ENCODE measurements around the gene LRRC25. TPM values are rescaled to one million over a fixed set of nuclear protein-coding genes. Genes with fewer than 3 reads are reported as not detected.

LRRC25 gene
- polyA plus RNA-seq, 1 donor (not counting 4 experiments of a cell fraction or from before 2014, with no cell fraction given): not detected

GRCh38 chr19:18414504-18415177 is 17.2 kb upstream of the LRRC25 start:
- no peak overlapping the region for H2AFZ ChIP-seq (ENCODE audit: control insufficient read depth, low read length)
- H3K9ac ChIP-seq (ENCODE audit: control insufficient read depth, extremely low read depth, insufficient read depth, low read length): no peak overlapping the region

GRCh38 chr19:18412610-18413239 is 15.3 kb upstream of the LRRC25 start:
- H3K79me2 ChIP-seq (ENCODE audit: control insufficient read depth, insufficient read depth, low read length): no peaks in the 10 kb centered on the region
- no peak overlapping the region for H3K27ac ChIP-seq (ENCODE audit: control insufficient read depth, insufficient read depth, low read length)
- H3K4me3 ChIP-seq (ENCODE audit: control insufficient read depth in 2 of 3, extremely low read depth in 1 of 3, insufficient read depth in 2 of 3, low read depth in 1 of 3, low read length in 3 of 3): no peak overlapping the region
- dilution Hi-C loops (cut with MboI; ENCODE audit: extremely low pct_ligation_motif_present, low sequenced_read_pairs): no loop called here
- no peak overlapping the region for H3K9ac ChIP-seq (ENCODE audit: control insufficient read depth, extremely low read depth, insufficient read depth, low read length)
- FAIRE-seq: no peak
- H3K4me1 ChIP-seq (ENCODE audit: control insufficient read depth, extremely low read depth, insufficient read depth, low read length): peaks cover 12% of the 10 kb centered on the region
- H3K9me3 ChIP-seq (ENCODE audit: control insufficient read depth, low read depth, low read length): no peaks in the 10 kb centered on the region
- H3K27me3 ChIP-seq (ENCODE audit: control insufficient read depth, extremely low read depth, insufficient read depth, low read length): no peaks in the 10 kb centered on the region
- no peaks in the 10 kb centered on the region for H3K9me1 ChIP-seq (ENCODE audit: control insufficient read depth, extremely low read depth, insufficient read depth, low read length)
- H3K36me3 ChIP-seq (ENCODE audit: control insufficient read depth in 2 of 2, extremely low read depth in 1 of 2, insufficient read depth in 2 of 2, low read length in 2 of 2): no peaks in the 10 kb centered on the region
- H2AFZ ChIP-seq (ENCODE audit: control insufficient read depth, low read length): no peak overlapping the region
- H3K4me2 ChIP-seq (ENCODE audit: control insufficient read depth, extremely low read depth, insufficient read depth, low read depth, low read length): no peak overlapping the region
- no peaks in the 10 kb centered on the region for H4K20me1 ChIP-seq (ENCODE audit: control insufficient read depth, extremely low read depth, insufficient read depth, low read length)
- no peak for DNase-seq (ENCODE audit: low read depth, low spot score)
- TF ChIP-seq CTCF (optimal IDR thresholded peaks at IDR 0.05 in 1 of 3, IDR thresholded peaks at IDR 0.05 in 1 of 3, conservative IDR thresholded peaks at IDR 0.05 in 1 of 3; ENCODE audit: extremely low read depth in 1 of 3, insufficient read depth in 2 of 3, low read length in 3 of 3) (no peak), EZH2 (IDR thresholded peaks at IDR 0.05; ENCODE audit: low read length) (no peak)

More at GRCh38 chr19:18414504-18415177, 17.2 kb upstream of the LRRC25 start:
- no peak overlapping the region for H3K27ac ChIP-seq (ENCODE audit: control insufficient read depth, insufficient read depth, low read length)
- dilution Hi-C loops (cut with MboI; ENCODE audit: extremely low pct_ligation_motif_present, low sequenced_read_pairs): no loop called here
- H3K79me2 ChIP-seq (ENCODE audit: control insufficient read depth, insufficient read depth, low read length): no peaks in the 10 kb centered on the region
- no peaks in the 10 kb centered on the region for H3K36me3 ChIP-seq (ENCODE audit: control insufficient read depth in 2 of 2, extremely low read depth in 1 of 2, insufficient read depth in 2 of 2, low read length in 2 of 2)
- H3K27me3 ChIP-seq (ENCODE audit: control insufficient read depth, extremely low read depth, insufficient read depth, low read length): no peaks in the 10 kb centered on the region
- no peaks in the 10 kb centered on the region for H3K9me3 ChIP-seq (ENCODE audit: control insufficient read depth, low read depth, low read length)
- no peak overlapping the region for H3K4me3 ChIP-seq (ENCODE audit: control insufficient read depth in 2 of 3, extremely low read depth in 1 of 3, insufficient read depth in 2 of 3, low read depth in 1 of 3, low read length in 3 of 3)
- no peak for FAIRE-seq
- no peak for TF ChIP-seq EZH2 (IDR thresholded peaks at IDR 0.05; ENCODE audit: low read length)
- no peak for TF ChIP-seq CTCF (optimal IDR thresholded peaks at IDR 0.05 in 1 of 3, IDR thresholded peaks at IDR 0.05 in 1 of 3, conservative IDR thresholded peaks at IDR 0.05 in 1 of 3; ENCODE audit: extremely low read depth in 1 of 3, insufficient read depth in 2 of 3, low read length in 3 of 3)
- peaks cover 24% of the 10 kb centered on the region for H3K4me1 ChIP-seq (ENCODE audit: control insufficient read depth, extremely low read depth, insufficient read depth, low read length)
- no peaks in the 10 kb centered on the region for H3K9me1 ChIP-seq (ENCODE audit: control insufficient read depth, extremely low read depth, insufficient read depth, low read length)
- no peaks in the 10 kb centered on the region for H4K20me1 ChIP-seq (ENCODE audit: control insufficient read depth, extremely low read depth, insufficient read depth, low read length)
- no peak overlapping the region for H3K4me2 ChIP-seq (ENCODE audit: control insufficient read depth, extremely low read depth, insufficient read depth, low read depth, low read length)
- DNase-seq (ENCODE audit: low read depth, low spot score): no peak

All from keratinocyte (primary cell).